HG03575 (cell line): ENCODE results near the gene KIAA0825.
A peak's percentile ranks its signal among the peaks of the same experiment; 100 is the strongest.
"Not testable (repeated sequence)": the region's sequence is repeated elsewhere in the genome, so short reads cannot be mapped to it uniquely, and the experiment has no call there.

Experiments
- ATAC-seq: cut with Tn5 transposase; IDR thresholded peaks from one replicate; pipeline ENCODE4 v1.9.1; 2021; ENCODE audit not compliant: unreplicated experiment, insufficient number of reproducible peaks, low FRiP score; ENCODE audit errors: extremely low read depth

Gene KIAA0825

DNA sequence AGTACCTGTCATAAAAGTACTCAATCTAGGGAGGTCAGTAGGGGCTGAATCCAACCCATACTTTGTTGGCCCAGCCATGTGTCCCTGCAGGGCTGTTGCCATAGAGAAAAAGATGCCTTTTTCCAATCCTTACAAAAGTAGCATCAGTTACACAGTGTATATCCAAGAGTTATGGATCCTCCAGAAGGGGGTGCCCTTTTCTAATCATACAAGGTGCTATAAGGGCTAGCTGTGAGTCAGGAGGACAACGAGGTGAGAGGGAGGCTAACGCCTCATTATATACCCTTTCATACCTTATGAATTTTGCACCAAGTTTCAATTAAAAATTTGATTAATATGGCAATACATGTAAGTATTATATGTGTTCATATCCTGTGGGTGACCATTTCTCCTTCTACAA lies 4.8 kb downstream of the KIAA0825 start:
- ATAC-seq: no peak

DNA sequence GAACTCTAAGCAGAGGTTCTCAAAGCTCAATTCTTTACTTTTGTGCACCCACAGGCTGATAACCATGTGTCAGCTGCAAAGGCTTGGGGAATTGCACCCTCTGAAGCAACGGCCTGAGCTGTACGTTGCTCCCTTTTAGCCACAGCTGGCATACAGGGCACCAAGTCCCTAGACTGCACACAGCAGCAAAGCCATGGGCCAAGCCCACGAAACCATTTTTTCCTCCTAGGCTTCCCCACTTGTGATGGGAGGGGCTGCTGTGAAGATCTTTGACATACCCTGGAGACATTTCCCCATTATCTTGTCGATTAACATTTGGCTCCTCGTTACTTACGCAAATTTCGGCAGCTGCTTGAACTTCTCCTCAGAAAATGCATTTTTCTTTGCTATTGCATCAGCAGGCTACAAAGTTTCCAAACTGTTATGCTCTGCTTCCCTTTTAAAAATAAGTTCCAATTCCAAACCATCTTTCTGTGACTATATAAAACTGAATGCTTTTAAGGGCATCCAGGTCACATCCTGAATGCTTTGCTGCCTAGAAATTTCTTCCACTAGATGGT lies 23.0 kb downstream of the KIAA0825 start:
- no peak for ATAC-seq

DNA sequence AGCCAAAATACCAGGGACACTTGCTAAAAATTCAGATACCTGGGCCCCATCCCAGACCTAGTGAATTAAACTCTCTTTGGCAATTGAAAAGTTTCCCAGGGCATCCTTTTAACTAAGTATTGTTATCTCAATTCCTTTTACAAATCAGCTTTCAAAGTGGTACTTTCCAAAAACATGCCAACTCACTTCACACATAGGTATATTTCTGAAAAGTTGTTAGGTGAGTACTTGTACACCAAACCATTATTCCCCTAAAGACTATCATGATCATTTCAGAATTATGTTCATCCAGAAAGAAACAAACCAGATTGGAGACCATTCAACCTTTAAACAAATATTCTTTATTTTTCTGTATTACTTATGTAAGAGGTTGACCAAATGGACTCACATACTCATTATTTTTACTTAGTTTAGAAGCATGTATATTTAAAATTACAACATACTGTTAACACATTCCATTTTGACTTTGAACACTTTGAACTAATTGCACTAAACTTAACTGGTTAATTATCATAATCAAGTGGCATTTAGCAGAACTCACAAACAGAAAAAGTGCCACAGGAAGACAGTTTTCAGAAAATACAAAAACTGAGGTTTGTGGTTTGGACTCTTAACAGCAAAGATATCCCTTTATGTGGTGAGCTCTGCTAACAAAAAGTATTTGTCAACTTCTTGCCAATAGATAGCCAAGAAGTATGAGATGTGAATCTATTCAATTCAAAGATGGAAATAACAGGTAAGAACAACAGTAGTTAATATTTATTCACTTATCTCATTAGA lies 40.7 kb downstream of the KIAA0825 start:
- peak; percentile 42 for ATAC-seq

DNA sequence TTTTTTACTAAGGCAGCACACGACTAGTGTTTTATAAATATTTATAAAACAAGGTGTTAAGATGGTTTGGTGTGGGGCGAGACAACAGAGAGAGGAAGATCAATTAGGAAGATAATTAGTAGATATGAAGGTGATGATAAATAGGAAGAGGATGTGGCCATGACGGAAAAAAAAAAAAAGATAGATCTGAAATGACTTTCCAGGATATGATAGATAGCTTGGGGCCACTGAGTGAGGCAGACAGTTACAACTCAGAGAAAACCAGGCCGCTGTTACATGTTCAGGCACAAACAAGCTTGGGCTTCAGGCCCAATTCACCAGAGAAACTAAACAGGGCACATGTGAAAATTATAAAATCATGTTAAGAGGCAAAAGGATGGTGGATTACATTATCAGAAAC lies 43.2 kb downstream of the KIAA0825 start:
- no peak for ATAC-seq

DNA sequence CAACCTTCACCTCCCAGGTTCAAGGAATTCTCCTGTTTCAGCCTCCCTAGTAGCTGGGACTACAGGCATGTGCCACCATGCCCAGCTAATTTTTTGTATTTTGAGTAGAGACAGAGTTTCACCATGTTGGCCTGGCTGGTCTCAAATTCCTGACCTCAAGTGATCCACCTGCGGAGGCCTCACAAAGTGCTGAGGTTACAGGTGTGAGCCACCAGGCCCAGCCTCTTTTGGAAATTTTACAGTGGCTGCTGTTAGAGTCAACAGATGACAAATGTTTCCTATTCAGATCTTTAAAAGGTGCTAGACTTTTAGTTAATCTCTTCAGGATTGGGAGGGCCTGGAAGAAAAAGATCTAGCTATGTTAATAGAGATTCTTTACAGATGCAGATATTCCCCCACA lies 45.1 kb downstream of the KIAA0825 start:
- ATAC-seq: not testable (repeated sequence)

- no peak for ATAC-seq
Measured at GRCh38 chr5:94571415-94571814, 47.0 kb downstream of the KIAA0825 start.

GRCh38 chr5:94564812-94565211 lies 53.6 kb downstream of the KIAA0825 start:
- no peak for ATAC-seq

DNA sequence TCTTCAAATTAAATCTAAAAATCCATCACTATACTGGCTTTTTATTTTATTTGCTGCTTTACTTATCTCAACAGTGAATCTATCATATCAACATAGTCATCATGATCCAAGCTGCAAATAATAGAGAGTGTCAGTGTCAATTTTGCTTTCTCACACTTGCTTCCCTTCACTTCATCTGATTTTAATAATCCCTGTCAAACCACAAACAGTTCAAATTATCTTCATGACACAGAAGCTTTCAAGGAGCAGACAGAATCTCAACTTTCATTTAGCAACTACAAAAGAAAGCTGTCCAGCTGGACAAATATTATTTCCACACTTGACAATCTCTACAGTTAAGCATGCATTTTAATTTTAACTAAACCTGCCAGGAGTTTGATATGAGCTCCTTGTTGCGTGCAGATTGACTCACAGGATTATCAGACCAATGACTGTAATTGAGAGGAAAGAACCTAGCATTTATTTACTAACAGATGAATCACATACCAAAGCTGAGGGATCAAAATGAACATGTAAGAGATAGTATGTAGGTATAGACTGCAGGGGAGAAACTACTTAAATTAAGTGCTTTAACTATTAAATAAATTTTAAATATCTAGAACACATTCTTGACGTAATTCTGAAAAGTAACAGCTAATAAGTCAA lies 56.0 kb downstream of the KIAA0825 start:
- ATAC-seq: no peak

GRCh38 chr5:94558028-94558427 lies 60.4 kb downstream of the KIAA0825 start:
- no peak for ATAC-seq

- no peak for ATAC-seq
Measured at GRCh38 chr5:94551858-94552257, 66.5 kb downstream of the KIAA0825 start.

- ATAC-seq: no peak
Measured at GRCh38 chr5:94545870-94546625, 72.4 kb downstream of the KIAA0825 start.

GRCh38 chr5:94544875-94545547 lies 73.4 kb downstream of the KIAA0825 start:
- no peak for ATAC-seq

DNA sequence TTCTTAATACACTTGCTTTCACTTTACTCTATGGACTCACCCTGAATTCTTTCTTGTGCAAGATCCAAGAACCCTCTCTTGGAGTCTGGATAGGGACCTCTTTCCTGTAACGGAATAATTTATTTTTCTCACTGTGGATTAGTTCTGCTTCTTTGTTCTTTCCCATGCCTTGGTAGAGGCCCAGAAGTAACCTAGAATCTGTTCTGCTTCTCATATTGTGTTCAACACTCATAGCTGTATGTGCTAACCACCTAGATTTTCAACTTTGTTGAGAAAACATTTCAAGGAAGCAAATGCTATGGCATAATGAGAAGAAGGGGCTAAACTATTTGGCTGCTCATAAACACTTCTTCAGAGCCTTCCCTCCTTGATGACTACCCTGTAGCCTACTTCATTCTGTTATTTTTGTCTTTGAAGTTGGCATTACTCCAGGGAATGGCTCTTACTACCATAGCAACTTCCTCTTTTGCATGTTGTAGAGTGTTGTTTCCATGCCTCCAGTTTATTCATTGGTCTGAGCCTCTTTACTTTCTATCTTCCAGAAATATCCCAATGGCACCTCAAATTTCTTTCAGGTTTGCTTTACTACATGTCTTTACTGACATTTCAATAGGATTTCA lies 74.3 kb downstream of the KIAA0825 start:
- ATAC-seq: no peak

- ATAC-seq: no peak
Measured at GRCh38 chr5:94540856-94541494, 77.4 kb downstream of the KIAA0825 start.

DNA sequence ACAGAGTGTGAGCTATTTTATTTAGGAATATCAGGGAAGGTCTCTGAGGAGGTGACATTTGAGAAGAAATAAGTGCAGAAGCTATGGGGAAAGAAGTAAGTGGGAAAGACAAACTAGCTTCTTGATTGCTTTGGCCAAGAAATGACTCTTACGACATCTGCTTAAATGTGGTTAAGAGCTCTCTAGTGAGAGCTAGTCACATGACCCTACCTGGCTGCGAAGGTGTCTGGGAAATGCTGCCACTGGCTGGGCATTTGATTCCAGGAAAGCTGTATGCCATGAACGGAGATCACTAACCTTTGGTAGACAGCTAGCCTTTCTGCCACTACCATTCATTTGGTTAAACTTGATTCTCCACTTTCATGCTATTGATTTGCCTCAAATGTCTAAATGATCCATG lies 80.1 kb downstream of the KIAA0825 start:
- no peak for ATAC-seq

DNA sequence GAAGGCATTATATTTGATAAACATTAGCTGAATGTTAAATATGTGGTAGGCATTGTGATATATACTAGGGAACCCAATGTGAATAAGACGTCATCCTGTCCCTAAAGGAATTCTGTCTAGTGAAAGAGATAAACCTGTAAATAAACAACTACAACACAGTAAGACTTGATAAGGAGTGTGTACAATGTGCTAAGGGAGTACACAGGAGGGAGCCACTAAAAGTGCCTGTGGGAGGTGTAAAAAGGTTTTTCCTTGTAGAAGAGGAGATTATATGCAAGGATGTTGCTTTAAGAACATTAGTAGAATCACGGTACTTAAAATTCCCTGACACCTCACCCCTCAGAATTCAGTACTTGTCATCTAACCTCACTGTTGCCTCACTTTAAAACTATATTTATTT lies 91.7 kb downstream of the KIAA0825 start:
- ATAC-seq: no peak

DNA sequence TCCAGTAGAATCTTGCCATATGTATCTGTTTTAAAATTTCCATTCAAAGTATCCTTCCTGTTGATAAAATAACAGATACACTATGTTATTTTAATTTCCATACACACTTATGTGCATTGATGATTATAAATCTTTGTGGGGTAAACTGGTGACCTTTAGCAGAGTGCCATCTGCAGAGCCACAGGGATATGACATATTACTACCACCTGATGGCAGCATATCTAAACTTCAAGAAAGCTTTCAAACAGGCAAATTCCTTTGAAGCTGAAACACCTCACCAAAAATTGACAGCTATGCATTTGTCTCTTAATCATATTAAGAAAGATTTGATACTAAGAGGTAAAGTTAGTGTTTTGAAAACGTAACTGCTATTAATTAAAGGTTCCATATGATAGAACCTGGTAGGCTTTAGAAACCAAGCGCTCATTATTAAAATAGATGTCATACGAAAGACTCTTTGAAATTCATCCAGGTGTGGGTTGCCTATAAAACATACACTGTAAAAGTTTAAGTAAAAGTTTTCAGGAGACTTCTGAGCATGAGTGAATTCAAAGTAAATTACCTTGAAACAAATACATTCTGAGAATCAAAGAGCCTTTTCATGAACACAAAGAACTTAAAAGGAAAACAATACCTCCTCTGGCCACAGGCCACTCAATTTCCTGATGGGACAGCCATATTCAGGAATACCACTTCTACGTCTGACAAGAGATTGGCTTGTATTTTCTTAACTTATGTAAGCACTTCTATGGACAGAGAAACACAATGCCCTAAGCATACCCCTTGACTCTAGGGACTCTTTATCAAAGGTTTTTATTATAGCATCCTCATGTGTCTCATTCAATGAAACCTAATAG lies 93.3 kb downstream of the KIAA0825 start:
- no peak for ATAC-seq
